GM12801 (cell line): ENCODE measurements around the gene KLHL24.

Experiments used
- TF ChIP-seq, protein P1 (sequence below): IDR thresholded peaks from one replicate; pipeline ENCODE4 v1.5.1; 2011; ENCODE audit warnings: control low read depth; ENCODE audit not compliant: insufficient read length; ENCODE audit errors: extremely low read depth

Gene KLHL24

DNA sequence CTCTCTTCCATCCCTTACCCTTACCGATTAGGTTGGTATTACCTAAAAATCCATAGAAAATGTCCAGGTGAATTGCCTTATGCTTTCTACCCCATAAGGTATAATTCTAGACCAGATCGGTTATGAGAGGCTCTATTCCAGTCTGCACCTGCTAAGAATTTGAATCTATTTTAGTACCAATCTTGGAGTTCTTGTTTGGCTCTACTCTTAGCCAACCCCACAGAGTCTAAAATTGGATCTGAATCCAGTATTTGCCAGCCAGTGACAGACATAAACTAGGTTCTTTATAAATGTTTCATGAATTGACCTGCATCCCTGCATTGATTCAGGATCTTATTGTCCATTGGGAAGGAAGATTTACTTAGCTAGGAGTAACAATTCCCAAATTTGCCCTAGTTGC, 6.5 kb downstream of the KLHL24 start:
- TF ChIP-seq, protein P1, sequence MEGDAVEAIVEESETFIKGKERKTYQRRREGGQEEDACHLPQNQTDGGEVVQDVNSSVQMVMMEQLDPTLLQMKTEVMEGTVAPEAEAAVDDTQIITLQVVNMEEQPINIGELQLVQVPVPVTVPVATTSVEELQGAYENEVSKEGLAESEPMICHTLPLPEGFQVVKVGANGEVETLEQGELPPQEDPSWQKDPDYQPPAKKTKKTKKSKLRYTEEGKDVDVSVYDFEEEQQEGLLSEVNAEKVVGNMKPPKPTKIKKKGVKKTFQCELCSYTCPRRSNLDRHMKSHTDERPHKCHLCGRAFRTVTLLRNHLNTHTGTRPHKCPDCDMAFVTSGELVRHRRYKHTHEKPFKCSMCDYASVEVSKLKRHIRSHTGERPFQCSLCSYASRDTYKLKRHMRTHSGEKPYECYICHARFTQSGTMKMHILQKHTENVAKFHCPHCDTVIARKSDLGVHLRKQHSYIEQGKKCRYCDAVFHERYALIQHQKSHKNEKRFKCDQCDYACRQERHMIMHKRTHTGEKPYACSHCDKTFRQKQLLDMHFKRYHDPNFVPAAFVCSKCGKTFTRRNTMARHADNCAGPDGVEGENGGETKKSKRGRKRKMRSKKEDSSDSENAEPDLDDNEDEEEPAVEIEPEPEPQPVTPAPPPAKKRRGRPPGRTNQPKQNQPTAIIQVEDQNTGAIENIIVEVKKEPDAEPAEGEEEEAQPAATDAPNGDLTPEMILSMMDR = no peak

DNA sequence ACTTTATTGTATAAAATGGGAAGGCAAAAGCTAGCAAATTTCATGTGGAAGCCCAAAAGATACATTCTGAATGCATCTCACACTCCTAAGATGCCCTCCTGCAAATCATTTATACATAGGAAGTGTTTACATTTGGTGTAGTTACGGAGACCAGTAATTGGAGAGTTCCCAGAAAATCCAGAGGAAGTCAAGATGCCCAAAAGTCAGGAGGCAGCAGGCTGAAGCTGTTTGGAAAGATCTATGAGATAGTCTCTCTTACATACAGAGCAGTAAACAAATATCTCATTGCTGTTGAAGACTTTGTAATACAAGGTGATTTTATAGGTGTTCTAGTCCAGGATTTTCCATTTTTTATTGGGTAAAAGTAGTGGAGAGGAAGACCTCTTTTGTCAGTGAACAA, 8.8 kb downstream of the KLHL24 start:
- TF ChIP-seq, protein P1 = no peak

DNA sequence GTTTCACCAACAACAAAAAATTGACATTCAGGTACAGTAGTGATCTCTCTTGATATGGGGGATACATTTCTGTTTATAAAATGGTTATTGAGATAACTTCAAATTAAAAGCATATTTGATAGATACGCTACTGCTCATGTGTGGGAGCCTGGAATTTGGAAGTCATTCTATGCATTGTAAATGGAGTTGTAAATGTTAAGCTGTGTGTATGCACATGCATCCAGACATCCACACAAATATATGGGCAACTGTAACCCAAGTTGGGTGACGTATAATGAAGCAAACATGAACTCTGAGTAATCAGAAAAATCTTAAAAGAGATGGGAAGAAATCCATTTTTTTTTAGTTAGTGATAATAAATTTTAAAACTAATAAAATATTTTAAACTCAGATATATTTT, 9.8 kb downstream of the KLHL24 start:
- TF ChIP-seq, protein P1 = no peak

DNA sequence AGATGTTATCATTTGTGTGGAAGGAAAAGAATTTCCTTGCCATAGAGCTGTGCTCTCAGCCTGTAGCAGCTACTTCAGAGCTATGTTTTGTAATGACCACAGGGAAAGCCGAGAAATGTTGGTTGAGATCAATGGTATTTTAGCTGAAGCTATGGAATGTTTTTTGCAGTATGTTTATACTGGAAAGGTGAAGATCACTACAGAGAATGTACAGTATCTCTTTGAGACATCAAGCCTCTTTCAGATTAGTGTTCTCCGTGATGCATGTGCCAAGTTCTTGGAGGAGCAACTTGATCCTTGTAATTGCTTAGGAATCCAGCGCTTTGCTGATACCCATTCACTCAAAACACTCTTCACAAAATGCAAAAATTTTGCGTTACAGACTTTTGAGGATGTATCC, 15.1 kb downstream of the KLHL24 start:
- TF ChIP-seq, protein P1 = no peak

DNA sequence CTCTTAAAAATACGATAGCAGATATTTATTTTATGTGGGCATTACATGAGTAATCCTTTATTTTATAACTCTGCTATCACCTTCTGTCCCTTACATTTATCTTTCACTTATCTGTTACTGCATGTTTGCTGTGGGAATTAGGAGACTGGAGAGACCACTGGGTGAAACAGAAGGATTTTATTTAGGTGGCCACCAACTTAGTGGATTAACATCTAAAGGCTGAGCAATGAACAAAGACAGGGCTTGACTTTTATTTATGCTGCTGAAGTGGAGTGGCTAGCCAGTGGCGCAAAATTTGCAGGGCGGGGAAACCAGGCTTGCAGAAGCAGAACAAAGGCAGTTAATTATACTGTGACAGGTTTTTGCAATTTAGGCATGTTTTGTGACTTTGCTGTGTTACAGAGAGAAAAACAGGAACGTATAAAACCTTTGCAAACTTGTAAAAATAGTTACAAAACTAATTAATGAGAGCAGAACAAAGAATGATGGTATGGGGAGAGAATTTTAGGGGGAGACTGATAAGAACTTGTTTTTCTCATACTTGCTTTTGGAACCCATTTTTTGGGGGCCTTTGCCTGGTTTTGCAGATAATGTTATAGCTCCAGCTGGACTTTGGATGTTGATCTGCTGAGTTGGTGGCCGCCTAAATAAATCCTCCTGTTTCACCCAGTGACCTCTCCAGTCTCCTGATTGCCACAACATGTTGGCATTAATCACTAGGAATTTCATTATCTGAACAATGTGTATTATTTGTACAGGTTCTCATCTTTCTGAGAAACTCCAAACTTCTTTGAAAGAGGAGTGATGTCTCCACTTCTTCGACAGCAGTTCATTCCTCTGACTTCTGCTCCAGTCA, 18.0 kb downstream of the KLHL24 start:
- TF ChIP-seq, protein P1 = no peak

DNA sequence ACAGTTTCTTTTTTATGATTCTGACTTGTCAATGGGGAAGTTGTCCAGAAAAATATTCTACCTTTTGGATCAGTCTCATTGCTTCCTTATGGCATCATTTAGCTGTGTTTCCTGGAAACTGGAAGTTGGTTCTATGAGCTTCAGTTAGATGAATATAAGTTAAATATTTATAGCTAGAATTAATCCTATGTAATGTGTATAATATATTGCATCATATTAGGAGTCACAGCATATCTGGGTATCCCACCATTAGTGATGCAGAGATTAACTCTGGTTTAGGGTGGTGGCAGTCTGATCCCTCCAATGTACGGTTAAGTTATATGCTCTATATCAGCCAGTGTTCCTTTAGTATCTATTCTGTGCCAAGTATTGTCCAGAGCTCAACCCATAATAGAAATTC, 19.3 kb downstream of the KLHL24 start:
- TF ChIP-seq, protein P1 = no peak

DNA sequence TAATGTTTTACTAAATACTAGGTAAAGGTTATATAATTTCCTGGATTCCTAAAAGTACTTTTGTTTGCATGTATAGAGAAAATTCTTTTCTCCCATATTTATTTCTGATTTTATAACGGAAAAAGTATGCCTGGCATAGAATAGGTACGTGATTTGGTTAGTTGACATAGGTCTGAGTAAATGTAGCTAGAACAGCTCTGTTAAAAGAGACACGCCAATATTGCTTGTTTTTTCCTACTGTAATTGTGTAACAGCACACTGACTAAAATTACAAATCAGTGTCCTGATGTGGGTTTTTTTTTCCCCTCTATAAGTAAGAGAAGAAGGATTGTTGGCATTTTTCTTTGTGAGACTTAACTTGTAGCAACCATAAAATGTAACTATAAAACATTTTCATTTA, 26.7 kb downstream of the KLHL24 start:
- TF ChIP-seq, protein P1 = no peak
